ENCODE results near the gene MYH9.

Gene MYH9

DNA sequence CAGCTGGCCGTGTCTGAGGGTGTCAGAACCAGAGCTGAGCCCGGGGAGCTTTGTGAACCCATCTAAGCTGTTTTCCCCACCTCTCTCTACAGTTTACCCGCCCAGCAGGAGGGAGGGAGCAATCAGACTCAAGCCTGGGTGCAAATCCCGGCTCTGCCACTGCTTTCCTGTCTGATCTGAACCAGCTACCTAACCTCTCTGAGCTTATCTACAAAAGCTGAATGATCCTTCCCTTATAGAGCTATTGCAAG, 148.7 kb downstream of the MYH9 start:
- DNase-seq (ENCODE audit: low spot score), result no peak
- TF ChIP-seq, protein P1, sequence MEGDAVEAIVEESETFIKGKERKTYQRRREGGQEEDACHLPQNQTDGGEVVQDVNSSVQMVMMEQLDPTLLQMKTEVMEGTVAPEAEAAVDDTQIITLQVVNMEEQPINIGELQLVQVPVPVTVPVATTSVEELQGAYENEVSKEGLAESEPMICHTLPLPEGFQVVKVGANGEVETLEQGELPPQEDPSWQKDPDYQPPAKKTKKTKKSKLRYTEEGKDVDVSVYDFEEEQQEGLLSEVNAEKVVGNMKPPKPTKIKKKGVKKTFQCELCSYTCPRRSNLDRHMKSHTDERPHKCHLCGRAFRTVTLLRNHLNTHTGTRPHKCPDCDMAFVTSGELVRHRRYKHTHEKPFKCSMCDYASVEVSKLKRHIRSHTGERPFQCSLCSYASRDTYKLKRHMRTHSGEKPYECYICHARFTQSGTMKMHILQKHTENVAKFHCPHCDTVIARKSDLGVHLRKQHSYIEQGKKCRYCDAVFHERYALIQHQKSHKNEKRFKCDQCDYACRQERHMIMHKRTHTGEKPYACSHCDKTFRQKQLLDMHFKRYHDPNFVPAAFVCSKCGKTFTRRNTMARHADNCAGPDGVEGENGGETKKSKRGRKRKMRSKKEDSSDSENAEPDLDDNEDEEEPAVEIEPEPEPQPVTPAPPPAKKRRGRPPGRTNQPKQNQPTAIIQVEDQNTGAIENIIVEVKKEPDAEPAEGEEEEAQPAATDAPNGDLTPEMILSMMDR (IDR thresholded peaks at IDR 0.05; ENCODE audit: extremely low read depth, missing control alignments), result no peak

DNA sequence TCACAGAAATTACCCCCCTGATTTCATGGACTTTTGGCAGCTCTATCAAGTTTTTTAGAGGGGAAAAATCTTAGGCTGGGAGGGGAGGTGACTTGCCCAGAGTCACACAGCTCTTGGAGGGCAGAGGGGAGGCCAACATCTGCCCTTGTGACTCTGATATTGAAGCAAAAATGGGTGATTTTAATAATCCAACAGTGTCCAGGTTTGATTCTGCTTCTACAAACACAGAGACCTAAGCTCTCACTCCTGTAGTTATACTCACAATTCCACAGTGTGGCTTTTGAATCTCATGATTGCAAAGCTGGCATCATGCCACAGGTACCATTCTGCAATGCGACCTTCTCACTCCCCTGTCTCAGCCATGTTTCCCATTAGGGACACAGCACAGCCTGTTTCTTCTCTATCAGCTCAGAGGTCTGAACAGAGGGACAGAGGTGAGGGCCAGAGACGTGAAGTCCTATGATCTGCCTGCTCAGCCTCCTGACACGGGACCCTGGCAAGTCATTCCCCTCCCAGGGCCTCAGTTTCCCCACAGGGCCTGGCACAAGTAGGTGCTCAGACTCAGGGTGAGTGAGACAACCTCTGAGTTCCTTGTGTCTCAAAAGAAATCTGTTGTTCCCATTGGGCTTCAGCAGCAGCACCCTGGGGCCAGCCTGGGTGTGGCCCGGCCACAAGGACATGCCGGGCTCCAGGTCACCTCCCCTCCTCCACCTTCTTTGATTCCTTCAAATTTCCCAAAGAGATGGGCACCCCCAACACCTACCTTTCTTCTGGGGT, 149.2 kb downstream of the MYH9 start:
- TF ChIP-seq, protein P1 (IDR thresholded peaks at IDR 0.05; ENCODE audit: extremely low read depth, missing control alignments), result no peak
- DNase-seq (ENCODE audit: low spot score), result no peak

DNA sequence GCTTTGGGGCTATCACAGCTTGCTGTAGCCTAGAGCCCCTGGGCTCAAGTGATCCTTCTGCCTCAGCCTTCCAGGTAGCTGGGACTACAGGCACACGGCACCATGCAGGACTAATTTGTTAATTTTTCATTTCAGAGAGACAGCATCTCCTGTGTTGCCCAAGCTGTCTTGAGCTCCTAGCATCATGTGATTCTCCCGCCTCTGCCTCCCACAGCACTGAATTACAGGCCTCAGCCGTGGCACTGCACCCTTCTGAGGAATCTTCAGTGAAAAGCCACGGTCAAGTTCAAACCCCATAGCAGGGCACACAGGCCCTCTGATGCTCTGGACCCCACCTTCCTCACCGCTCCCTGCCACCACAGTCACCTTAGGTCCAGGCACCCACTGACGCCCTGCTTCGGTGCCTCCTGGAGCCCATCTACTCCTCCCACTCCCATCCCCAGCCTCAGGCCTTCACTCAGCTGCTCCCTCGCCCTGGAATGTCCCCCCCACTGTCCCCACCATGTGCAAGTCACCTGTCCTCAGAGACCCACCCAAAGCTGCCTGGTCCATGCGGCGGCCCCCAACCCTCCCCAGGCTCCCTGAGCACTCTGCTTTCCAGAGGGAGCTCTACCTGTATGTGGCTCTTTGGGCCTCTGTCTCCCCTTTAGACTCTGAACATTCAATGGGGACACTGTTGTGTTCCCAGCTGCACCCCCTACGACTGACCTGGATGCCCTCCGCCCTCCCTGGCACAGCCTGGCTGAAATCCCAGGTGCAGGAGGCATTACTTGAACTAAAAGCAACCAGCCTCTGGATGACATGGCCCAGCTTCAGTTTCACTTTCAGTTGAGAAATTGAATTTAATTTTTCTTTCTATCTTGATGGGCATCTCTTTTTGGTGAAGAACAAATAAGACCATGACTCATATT, 150.1 kb downstream of the MYH9 start:
- DNase-seq (ENCODE audit: low spot score), result peak; percentile 21
- TF ChIP-seq, protein P1 (IDR thresholded peaks at IDR 0.05; ENCODE audit: extremely low read depth, missing control alignments), result no peak

DNA sequence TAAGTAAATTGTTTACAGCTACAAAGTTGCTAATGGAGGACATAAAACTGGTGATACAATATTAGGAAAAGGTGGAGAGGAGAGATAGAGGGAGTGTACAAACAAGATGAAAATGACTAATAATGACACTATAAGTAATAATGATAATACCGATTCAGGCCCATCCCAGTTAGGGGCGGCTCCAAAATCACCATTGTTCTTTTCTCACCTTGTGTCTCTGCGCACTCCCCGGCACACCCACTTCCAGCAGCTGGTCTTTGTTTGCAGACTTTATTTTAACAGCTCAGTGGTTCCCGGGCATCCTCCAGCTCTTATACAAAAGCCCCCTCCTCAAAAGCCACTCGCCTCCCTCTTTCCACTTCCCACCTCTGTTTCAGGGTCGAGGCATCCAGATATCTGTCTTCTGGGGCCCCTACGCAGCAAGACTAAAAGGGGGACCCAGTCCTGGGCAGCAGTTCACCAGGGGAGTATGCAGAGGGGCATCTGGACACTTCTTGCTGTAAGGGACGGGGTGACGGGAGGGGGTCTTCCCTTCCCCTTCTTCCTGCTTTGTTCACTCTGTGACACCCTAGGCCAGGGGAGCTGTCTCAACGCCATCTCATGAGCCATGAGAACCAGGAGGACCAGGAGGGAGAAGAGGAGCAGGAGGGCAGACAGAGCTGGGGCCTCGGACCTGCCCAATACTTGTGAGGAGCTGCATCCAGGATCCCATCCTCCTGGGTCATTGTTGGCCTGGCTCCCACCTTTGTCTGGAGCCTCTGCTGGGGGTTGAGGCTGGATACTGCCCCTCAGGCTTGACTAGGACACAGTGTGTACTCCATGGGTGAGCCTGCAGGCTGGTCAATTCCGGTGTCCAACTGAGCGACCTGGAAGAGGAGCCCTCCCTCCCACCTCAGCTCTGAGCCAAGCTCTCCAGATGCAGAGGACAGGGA, 151.1 kb downstream of the MYH9 start:
- no peak for DNase-seq (ENCODE audit: low spot score)
- TF ChIP-seq, protein P1 (IDR thresholded peaks at IDR 0.05; ENCODE audit: extremely low read depth, missing control alignments), result no peak

DNA sequence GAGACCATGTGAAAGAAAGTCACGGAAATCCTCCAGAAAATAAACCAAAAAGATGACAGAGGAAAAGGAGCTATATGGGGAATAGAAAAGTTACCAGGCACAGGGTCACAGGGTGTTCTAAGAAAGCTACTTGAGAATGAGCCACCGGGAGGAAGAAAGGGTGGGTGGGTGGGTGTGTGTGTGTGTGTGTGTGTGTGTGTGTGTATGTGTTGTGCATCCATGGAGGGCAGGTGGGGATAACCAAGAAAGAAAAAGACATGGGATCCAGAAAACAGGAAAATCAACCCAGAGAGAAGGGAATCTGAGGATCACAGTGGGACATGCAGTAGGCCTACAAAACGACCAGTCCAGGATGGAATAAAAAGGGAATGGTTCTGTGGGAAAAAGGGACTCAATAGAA, 152.2 kb downstream of the MYH9 start:
- DNase-seq (ENCODE audit: low spot score), result no peak
- TF ChIP-seq, protein P1 (IDR thresholded peaks at IDR 0.05; ENCODE audit: extremely low read depth, missing control alignments), result no peak

DNA sequence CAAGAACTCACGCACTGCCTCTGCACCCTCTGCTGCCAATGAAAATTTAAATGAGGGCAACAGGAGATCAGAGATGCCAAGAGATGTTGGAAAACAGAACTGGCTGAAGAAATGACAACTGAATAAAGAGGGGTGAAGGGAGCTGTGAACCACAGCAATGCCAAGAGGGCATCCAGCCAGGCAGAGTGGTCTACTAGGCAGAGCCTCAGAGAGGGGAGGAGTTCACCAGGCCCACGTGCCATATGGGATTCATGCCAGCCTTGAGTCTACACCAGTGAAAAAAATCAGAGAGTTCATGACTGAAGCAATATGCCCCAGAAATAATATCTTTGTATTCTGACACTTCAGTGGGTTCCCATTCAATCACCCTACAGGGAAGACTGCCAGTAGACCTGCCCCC, 152.8 kb downstream of the MYH9 start:
- DNase-seq (ENCODE audit: low spot score), result no peak
- TF ChIP-seq, protein P1 (IDR thresholded peaks at IDR 0.05; ENCODE audit: extremely low read depth, missing control alignments), result no peak

Measured in GM20000 (cell line).